GM12801 (cell line): ENCODE results near the gene TEPSIN.

Experiments
- CTCF ChIP-seq: IDR thresholded peaks from one replicate; pipeline ENCODE4 v1.5.1; 2011; ENCODE audit warnings: control low read depth; ENCODE audit not compliant: insufficient read length; ENCODE audit errors: extremely low read depth

Gene TEPSIN

GRCh38 chr17:81237591-81238489 lies 1.0 kb downstream of the TEPSIN start:
- no peak for TF ChIP-seq CTCF

DNA sequence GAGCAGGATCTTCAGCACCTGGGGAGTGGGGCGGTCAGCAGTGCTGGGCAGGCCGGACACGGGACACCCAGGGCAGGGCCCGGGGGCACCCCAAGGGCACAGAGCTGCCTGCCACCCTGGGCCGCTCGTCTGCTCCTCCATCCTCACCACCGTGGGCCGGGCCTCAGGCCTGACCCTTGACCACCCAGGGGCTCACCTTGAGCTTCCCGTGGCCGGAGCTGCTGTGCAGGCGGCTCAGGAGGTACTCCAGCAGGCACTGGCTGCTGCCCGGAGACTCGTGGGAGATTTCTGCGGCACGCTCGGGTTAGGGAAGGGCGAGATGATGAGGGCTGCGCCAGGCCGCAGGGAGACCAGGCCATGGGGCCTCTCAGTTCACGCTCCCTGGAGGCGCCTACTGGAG lies 2.1 kb downstream of the TEPSIN start:
- no peak for TF ChIP-seq CTCF

DNA sequence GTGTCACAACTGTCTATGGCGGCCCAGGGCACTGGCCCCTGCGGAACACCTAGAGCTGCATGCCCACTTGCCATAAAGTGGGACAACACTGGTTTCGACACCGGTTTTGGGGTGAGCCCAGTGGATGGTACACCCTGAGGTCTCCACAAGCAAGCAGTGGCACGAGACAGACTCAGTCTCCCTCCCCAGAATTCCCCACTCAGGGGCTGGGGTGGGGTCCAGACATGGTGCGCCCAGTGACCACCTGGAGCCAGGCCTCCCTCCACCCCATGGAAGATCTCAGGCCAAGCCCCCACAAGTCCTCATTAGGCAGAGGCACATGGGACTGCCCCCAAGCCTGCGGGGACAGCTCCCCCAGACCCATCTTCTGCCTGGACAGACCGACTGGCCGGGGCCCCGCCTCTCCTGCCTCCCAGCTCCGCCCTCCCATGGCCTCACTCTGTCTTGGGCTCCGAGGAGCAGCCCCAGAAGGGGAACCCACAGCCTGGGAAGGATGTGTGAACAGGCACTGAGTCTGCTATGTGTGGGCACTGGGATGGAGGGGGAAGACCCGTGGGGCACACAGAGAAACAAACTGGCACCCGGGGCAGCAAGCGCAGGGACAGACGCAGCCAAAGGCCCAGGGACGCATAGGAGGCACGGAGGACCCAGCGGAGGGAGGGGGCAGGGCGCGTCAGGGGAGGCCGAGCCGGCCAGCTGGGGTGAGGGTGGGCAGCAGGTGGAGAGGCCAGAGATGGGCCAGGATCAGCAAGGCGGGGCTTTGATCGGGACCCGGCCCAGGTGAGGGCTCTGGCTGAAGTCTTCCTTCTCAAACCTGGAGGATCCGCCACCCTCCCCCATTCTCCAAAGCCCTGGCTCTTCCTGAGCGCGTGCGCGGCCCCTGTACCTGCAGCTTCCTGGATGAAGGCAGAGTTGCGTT lies 2.8 kb downstream of the TEPSIN start:
- TF ChIP-seq CTCF: no peak

- TF ChIP-seq CTCF: no peak
Measured at GRCh38 chr17:81234940-81235821, 3.7 kb downstream of the TEPSIN start.

- TF ChIP-seq CTCF: no peak
Measured at GRCh38 chr17:81234506-81234855, 4.4 kb downstream of the TEPSIN start.

DNA sequence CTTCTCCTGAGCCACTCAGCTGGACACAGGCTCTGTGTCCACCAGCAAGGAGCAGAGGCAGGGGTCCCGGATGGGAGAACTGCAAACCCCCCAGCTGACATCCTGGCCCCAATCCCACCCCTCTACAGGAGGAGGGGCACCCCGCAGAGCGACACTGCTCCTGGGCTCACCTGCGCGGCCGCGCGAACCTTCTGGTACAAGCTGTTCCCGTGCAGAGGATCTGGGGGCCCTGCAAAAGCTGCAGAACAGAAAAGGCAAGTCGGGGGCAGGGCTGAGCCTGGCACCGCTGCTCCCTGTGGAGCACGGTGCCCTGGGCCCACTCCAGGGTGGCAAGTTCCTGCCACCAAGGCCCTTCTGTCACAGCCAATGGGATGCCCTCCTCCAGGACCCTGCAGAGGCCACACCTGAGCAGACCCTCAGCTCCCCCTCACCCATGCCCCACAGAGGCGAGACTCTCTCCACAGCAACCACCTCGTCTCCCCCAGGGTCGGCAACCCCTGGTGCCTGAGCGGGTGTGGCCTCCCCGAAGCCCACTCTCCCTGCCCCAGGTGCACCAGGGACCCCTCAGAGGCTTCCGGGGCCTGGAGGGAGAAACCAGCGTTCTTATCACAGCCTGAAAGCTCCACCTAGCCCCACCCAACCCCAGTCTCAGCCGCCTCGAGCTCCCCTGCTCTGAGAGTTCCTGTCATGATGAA lies 4.9 kb downstream of the TEPSIN start:
- no peak for TF ChIP-seq CTCF
